Gastroesophageal sphincter (tissue), 3 donors: ENCODE measurements around the gene ZNF689.

ENCODE experiments used
- POLR2A ChIP-seq, 2 donors: fragments of 450-650 bp; IDR thresholded peaks; one replicate each; pipeline ENCODE4 v1.6.1; 2017; ENCODE audit warnings: antibody characterized with exemption in 2 of 2, mild to moderate bottlenecking in 2 of 2, moderate library complexity in 1 of 2
- TF ChIP-seq, protein P1 (sequence below), 4 experiments: fragments of 200-600 bp in 2 of 4; fragments of 450-650 bp in 2 of 4; sonication (generic) in 1 of 4; IDR thresholded peaks; one replicate each; pipeline ENCODE4 v1.5.1; 2017 to 2019; ENCODE audit warnings: antibody characterized with exemption in 4 of 4, mild to moderate bottlenecking in 2 of 4, moderate library complexity in 2 of 4

GRCh38 chr16:30652005-30652296 is 41.8 kb upstream of the ZNF689 start:
- TF ChIP-seq, protein P1, sequence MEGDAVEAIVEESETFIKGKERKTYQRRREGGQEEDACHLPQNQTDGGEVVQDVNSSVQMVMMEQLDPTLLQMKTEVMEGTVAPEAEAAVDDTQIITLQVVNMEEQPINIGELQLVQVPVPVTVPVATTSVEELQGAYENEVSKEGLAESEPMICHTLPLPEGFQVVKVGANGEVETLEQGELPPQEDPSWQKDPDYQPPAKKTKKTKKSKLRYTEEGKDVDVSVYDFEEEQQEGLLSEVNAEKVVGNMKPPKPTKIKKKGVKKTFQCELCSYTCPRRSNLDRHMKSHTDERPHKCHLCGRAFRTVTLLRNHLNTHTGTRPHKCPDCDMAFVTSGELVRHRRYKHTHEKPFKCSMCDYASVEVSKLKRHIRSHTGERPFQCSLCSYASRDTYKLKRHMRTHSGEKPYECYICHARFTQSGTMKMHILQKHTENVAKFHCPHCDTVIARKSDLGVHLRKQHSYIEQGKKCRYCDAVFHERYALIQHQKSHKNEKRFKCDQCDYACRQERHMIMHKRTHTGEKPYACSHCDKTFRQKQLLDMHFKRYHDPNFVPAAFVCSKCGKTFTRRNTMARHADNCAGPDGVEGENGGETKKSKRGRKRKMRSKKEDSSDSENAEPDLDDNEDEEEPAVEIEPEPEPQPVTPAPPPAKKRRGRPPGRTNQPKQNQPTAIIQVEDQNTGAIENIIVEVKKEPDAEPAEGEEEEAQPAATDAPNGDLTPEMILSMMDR (IDR thresholded peaks at IDR 0.05): no peak
- no peak for TF ChIP-seq POLR2A (IDR thresholded peaks at IDR 0.05)
